CD4-positive, alpha-beta memory T cell (primary cell): ENCODE measurements around the gene SLC22A3. TPM values are rescaled to one million over a fixed set of nuclear protein-coding genes. Genes with fewer than 3 reads are reported as not detected.
A peak's percentile ranks its signal among the peaks of the same experiment; 100 is the strongest.

Experiments
- CTCF ChIA-PET: fragments of 350-600 bp; sonication (Branson Sonifier 250); formaldehyde crosslinking; loops from one replicate; lab custom pipeline; 2021; ENCODE audit warnings: inconsistent platforms; ENCODE audit not compliant: partially characterized antibody; lab: Charles Lee
- POLR2A ChIA-PET: fragments of 350-600 bp; sonication (Branson Sonifier 250); formaldehyde crosslinking; loops from one replicate; lab custom pipeline; 2021; ENCODE audit not compliant: partially characterized antibody; lab: Charles Lee
- DNase-seq, 5 donors: peaks; one replicate each; pipeline versions ENCODE4 v3.0.0 to v3.0.0-alpha.2; 2020 to 2022; ENCODE audit warnings: mixed read lengths in 1 of 5
- H3K27ac ChIP-seq: one replicate; pipeline ENCODE4 v1.7.0; 2013; ENCODE audit warnings: low read depth, low read length
- H3K27me3 ChIP-seq: 2 replicates; pipeline ENCODE4 v1.7.0; 2013; ENCODE audit warnings: mild to moderate bottlenecking, low read length, moderate library complexity; ENCODE audit not compliant: insufficient read depth
- H3K36me3 ChIP-seq: 2 replicates; pipeline ENCODE4 v1.7.0; 2013; ENCODE audit warnings: mild to moderate bottlenecking, low read length, moderate library complexity; ENCODE audit not compliant: insufficient read depth
- H3K4me1 ChIP-seq: 2 replicates; pipeline ENCODE4 v1.7.0; 2013; ENCODE audit warnings: mild to moderate bottlenecking, low read length, moderate library complexity; ENCODE audit not compliant: insufficient read depth
- H3K4me3 ChIP-seq, 2 donors: one replicate each; pipeline ENCODE4 v1.7.0; 2013; ENCODE audit warnings: low read length in 2 of 2, mild to moderate bottlenecking in 1 of 2
- H3K9me3 ChIP-seq, 2 donors: one replicate each; pipeline ENCODE4 v1.7.0; 2013; ENCODE audit warnings: low read length in 2 of 2, control low read depth in 1 of 2; ENCODE audit not compliant: control insufficient read depth in 1 of 2
- H3K27ac Mint-ChIP-seq, 7 donors: one replicate each; pipeline ENCODE4 v1.8.0; 2020 to 2021; ENCODE audit warnings: mixed read lengths in 7 of 7, mild to moderate bottlenecking in 6 of 7, inconsistent platforms in 3 of 7, moderate library complexity in 3 of 7
- H3K27me3 Mint-ChIP-seq, 2 donors: one replicate each; pipeline ENCODE4 v1.8.0; 2020 to 2021; ENCODE audit warnings: mixed read lengths in 2 of 2
- H3K36me3 Mint-ChIP-seq, 2 donors: one replicate each; pipeline ENCODE4 v1.8.0; 2020 to 2021; ENCODE audit warnings: mixed read lengths in 2 of 2, inconsistent platforms in 1 of 2, mild to moderate bottlenecking in 1 of 2
- H3K4me1 Mint-ChIP-seq, 4 donors: one replicate each; pipeline ENCODE4 v1.8.0; 2020 to 2021; ENCODE audit warnings: mixed read lengths in 4 of 4, mild to moderate bottlenecking in 1 of 4
- H3K4me3 Mint-ChIP-seq, 8 donors: one replicate each; pipeline ENCODE4 v1.8.0; 2020 to 2021; ENCODE audit warnings: mixed read lengths in 8 of 8, mild to moderate bottlenecking in 7 of 8, moderate library complexity in 6 of 8, inconsistent platforms in 3 of 8
- H3K9me3 Mint-ChIP-seq, 8 donors: one replicate each; pipeline ENCODE4 v1.8.0; 2020 to 2021; ENCODE audit warnings: mixed read lengths in 8 of 8, mild to moderate bottlenecking in 5 of 8, inconsistent platforms in 3 of 8, moderate library complexity in 1 of 8
- intact Hi-C: fragments of 100-400 bp; cut with micrococcal nuclease; formaldehyde crosslinking; loops from one replicate; pipeline ENCODE4 v1.15.1; 2023
- polyA plus RNA-seq, 2 donors: library from polyadenylated mRNA; unstranded; fragments of 300-500 nt; fragmentation: Illumina TruSeq; gene quantifications; one replicate each; pipeline ENCODE4 v1.2.3, GENCODE V29; 2021
- total RNA-seq, 2 experiments: library from RNA; stranded (reverse); gene quantifications; one replicate each; pipeline ENCODE4 v1.2.3, GENCODE V29; 2021

SLC22A3 gene
- total and polyA plus RNA-seq, 4 experiments from 2014 or later, result 0.20 to 0.38 TPM; not detected in 2

GRCh38 chr6:160374836-160375560 is 26.8 kb downstream of the SLC22A3 start:
- H3K9me3 ChIP-seq, result no peaks in the 10 kb centered on the region
- DNase-seq, result no peak
- H3K9me3 Mint-ChIP-seq, result peaks cover 0 to 12% (median 7%) of the 10 kb centered on the region in 8 donors
- intact Hi-C loops, result no loop called here
- H3K36me3 ChIP-seq, result no peaks in the 10 kb centered on the region
- no peak overlapping the region for H3K27ac Mint-ChIP-seq
- H3K4me1 Mint-ChIP-seq, result no peaks in the 10 kb centered on the region
- H3K27ac ChIP-seq, result no peak overlapping the region
- no peaks in the 10 kb centered on the region for H3K27me3 ChIP-seq
- peaks cover 10 to 18% of the 10 kb centered on the region in 2 donors for H3K27me3 Mint-ChIP-seq
- H3K36me3 Mint-ChIP-seq, result peaks cover 0 to 1% of the 10 kb centered on the region in 2 donors
- no peak overlapping the region for H3K4me3 Mint-ChIP-seq
- ChIA-PET CTCF (no interaction called here), POLR2A (no interaction called here)
- H3K4me1 ChIP-seq, result no peaks in the 10 kb centered on the region
- no peak overlapping the region for H3K4me3 ChIP-seq

- Mint-ChIP-seq H3K4me3 (no peak overlapping the region), H3K4me1 (no peaks in the 10 kb centered on the region), H3K27me3 (peaks cover 10 to 18% of the 10 kb centered on the region in 2 donors), H3K9me3 (peaks cover 0 to 8% (median 5%) of the 10 kb centered on the region in 8 donors), H3K36me3 (peaks cover 0 to 1% of the 10 kb centered on the region in 2 donors), H3K27ac (peak overlapping the region in 1 of 7 donors; percentile 48)
- H3K4me3 ChIP-seq, result no peak overlapping the region
- no peak overlapping the region for H3K27ac ChIP-seq
- no peaks in the 10 kb centered on the region for H3K36me3 ChIP-seq
- DNase-seq, result no peak
- CTCF ChIA-PET, result no interaction called here
- H3K4me1 ChIP-seq, result no peaks in the 10 kb centered on the region
- no peaks in the 10 kb centered on the region for H3K27me3 ChIP-seq
- intact Hi-C loops, result no loop called here
- no peaks in the 10 kb centered on the region for H3K9me3 ChIP-seq
- POLR2A ChIA-PET, result no interaction called here
Observed at GRCh38 chr6:160375561-160375949, 27.4 kb downstream of the SLC22A3 start.

- H3K4me3 ChIP-seq, result no peak overlapping the region
- Mint-ChIP-seq H3K27ac (no peak overlapping the region), H3K4me3 (no peak overlapping the region), H3K4me1 (no peaks in the 10 kb centered on the region), H3K36me3 (peaks cover 0 to 1% of the 10 kb centered on the region in 2 donors), H3K27me3 (peaks cover 10 to 18% of the 10 kb centered on the region in 2 donors), H3K9me3 (peaks cover 0 to 8% (median 5%) of the 10 kb centered on the region in 8 donors)
- H3K9me3 ChIP-seq, result no peaks in the 10 kb centered on the region
- DNase-seq, result no peak
- POLR2A ChIA-PET, result no interaction called here
- no peaks in the 10 kb centered on the region for H3K27me3 ChIP-seq
- H3K4me1 ChIP-seq, result no peaks in the 10 kb centered on the region
- intact Hi-C loops, result no loop called here
- CTCF ChIA-PET, result no interaction called here
- H3K27ac ChIP-seq, result no peak overlapping the region
- H3K36me3 ChIP-seq, result no peaks in the 10 kb centered on the region
Observed at GRCh38 chr6:160376445-160376844, 28.3 kb downstream of the SLC22A3 start.

- peaks cover 4 to 14% (median 13%) of the 10 kb centered on the region in 8 donors for H3K9me3 Mint-ChIP-seq
- peaks cover 6 to 8% of the 10 kb centered on the region in 2 donors for H3K27me3 Mint-ChIP-seq
- no peak overlapping the region for H3K27ac Mint-ChIP-seq
- H3K36me3 Mint-ChIP-seq, result peaks cover 0 to 8% of the 10 kb centered on the region in 2 donors
- no peak for DNase-seq
- Histone ChIP-seq H3K4me3 (no peak overlapping the region), H3K36me3 (no peaks in the 10 kb centered on the region), H3K27ac (no peak overlapping the region), H3K4me1 (no peaks in the 10 kb centered on the region), H3K27me3 (no peaks in the 10 kb centered on the region), H3K9me3 (no peaks in the 10 kb centered on the region)
- no peak overlapping the region for H3K4me3 Mint-ChIP-seq
- POLR2A ChIA-PET, result no interaction called here
- no peaks in the 10 kb centered on the region for H3K4me1 Mint-ChIP-seq
- intact Hi-C loops, result no loop called here
- CTCF ChIA-PET, result no interaction called here
Observed at GRCh38 chr6:160378218-160378617, 30.0 kb downstream of the SLC22A3 start.

GRCh38 chr6:160378882-160379281 is 30.7 kb downstream of the SLC22A3 start:
- H3K27ac Mint-ChIP-seq, result no peak overlapping the region
- no peaks in the 10 kb centered on the region for H3K4me1 Mint-ChIP-seq
- CTCF ChIA-PET, result no interaction called here
- Histone ChIP-seq H3K27ac (no peak overlapping the region), H3K4me1 (no peaks in the 10 kb centered on the region), H3K4me3 (no peak overlapping the region), H3K9me3 (no peaks in the 10 kb centered on the region), H3K27me3 (no peaks in the 10 kb centered on the region), H3K36me3 (no peaks in the 10 kb centered on the region)
- DNase-seq, result no peak
- intact Hi-C loops, result no loop called here
- peaks cover 5 to 16% (median 14%) of the 10 kb centered on the region in 8 donors for H3K9me3 Mint-ChIP-seq
- no peak overlapping the region for H3K4me3 Mint-ChIP-seq
- peaks cover 0 to 8% of the 10 kb centered on the region in 2 donors for H3K36me3 Mint-ChIP-seq
- H3K27me3 Mint-ChIP-seq, result peaks cover 3 to 6% of the 10 kb centered on the region in 2 donors
- POLR2A ChIA-PET, result no interaction called here

GRCh38 chr6:160379466-160379865 is 31.3 kb downstream of the SLC22A3 start:
- Histone ChIP-seq H3K4me3 (no peak overlapping the region), H3K36me3 (no peaks in the 10 kb centered on the region), H3K4me1 (no peaks in the 10 kb centered on the region), H3K27me3 (no peaks in the 10 kb centered on the region), H3K9me3 (no peaks in the 10 kb centered on the region), H3K27ac (no peak overlapping the region)
- no peaks in the 10 kb centered on the region for H3K4me1 Mint-ChIP-seq
- H3K27me3 Mint-ChIP-seq, result peaks cover 2 to 6% of the 10 kb centered on the region in 2 donors
- intact Hi-C loops, result no loop called here
- ChIA-PET POLR2A (no interaction called here), CTCF (no interaction called here)
- H3K27ac Mint-ChIP-seq, result no peak overlapping the region
- H3K9me3 Mint-ChIP-seq, result peaks cover 5 to 17% (median 14%) of the 10 kb centered on the region in 8 donors
- peaks cover 0 to 8% of the 10 kb centered on the region in 2 donors for H3K36me3 Mint-ChIP-seq
- no peak overlapping the region for H3K4me3 Mint-ChIP-seq
- DNase-seq, result no peak

- Histone ChIP-seq H3K27ac (no peak overlapping the region), H3K4me3 (no peak overlapping the region), H3K36me3 (no peaks in the 10 kb centered on the region), H3K4me1 (no peaks in the 10 kb centered on the region), H3K27me3 (no peaks in the 10 kb centered on the region), H3K9me3 (no peaks in the 10 kb centered on the region)
- CTCF ChIA-PET, result no interaction called here
- Mint-ChIP-seq H3K4me3 (no peak overlapping the region), H3K27me3 (peaks cover 3% of the 10 kb centered on the region in 2 donors), H3K27ac (no peak overlapping the region), H3K4me1 (no peaks in the 10 kb centered on the region), H3K36me3 (peaks cover 2 to 8% of the 10 kb centered on the region in 2 donors), H3K9me3 (peaks cover 5 to 22% (median 15%) of the 10 kb centered on the region in 8 donors)
- intact Hi-C loops, result no loop called here
- DNase-seq, result no peak
- POLR2A ChIA-PET, result no interaction called here
Observed at GRCh38 chr6:160382946-160383345, 34.8 kb downstream of the SLC22A3 start.
